ENCODE results near the gene MBTPS1.

GRCh38 chr16:84153660-84154214, 37.0 kb upstream of the MBTPS1 start:
- TF ChIP-seq CTCF (IDR thresholded peaks at IDR 0.05; ENCODE audit: low read depth, low read length, missing input control), result no peak
- TF ChIP-seq RXRA (IDR thresholded peaks at IDR 0.05), result no peak
- no peak for TF ChIP-seq RAD21 (IDR thresholded peaks at IDR 0.05)
- TF ChIP-seq YY1 (IDR thresholded peaks at IDR 0.05), result no peak
- no peak for TF ChIP-seq GABPA (IDR thresholded peaks at IDR 0.05 in 1 of 2, conservative IDR thresholded peaks at IDR 0.05 in 1 of 2)
- TF ChIP-seq JUND (IDR thresholded peaks at IDR 0.05), result no peak
- TF ChIP-seq TAF1 (conservative IDR thresholded peaks at IDR 0.05), result no peak
- TF ChIP-seq SP1 (IDR thresholded peaks at IDR 0.05), result no peak
- TF ChIP-seq ATF3 (IDR thresholded peaks at IDR 0.05), result no peak
- TF ChIP-seq REST (IDR thresholded peaks at IDR 0.05), result no peak
- TF ChIP-seq FOXA1 (IDR thresholded peaks at IDR 0.05), result no peak
- TF ChIP-seq EGR1 (IDR thresholded peaks at IDR 0.05; ENCODE audit: low read depth in 2 of 2), result no peak
- no peak for TF ChIP-seq MAX (IDR thresholded peaks at IDR 0.05)
- TF ChIP-seq NR2F2 (IDR thresholded peaks at IDR 0.05), result no peak

Data from liver (tissue), 3 donors.